HepG2 (cell line): Measurements from ENCODE around the gene KCNK17. TPM values are rescaled to one million over a fixed set of nuclear protein-coding genes. Genes with fewer than 3 reads are reported as not detected.

Source experiments
- DR1 ChIP-seq: sonication (generic); formaldehyde crosslinking; IDR thresholded peaks from 2 replicates; pipeline ENCODE4 v1.8.0; 2021; ENCODE audit warnings: mild to moderate bottlenecking, missing genetic modification reagents, inconsistent platforms
- E2F2 ChIP-seq: sonication (generic); formaldehyde crosslinking; IDR thresholded peaks from 2 replicates; pipeline ENCODE4 v1.4.0; 2020; ENCODE audit warnings: missing genetic modification reagents, borderline replicate concordance
- GABPA ChIP-seq, 2 experiments: IDR thresholded peaks; 2 replicates each; pipeline ENCODE4 v1.6.1; 2011 to 2016; ENCODE audit warnings: low read depth in 2 of 2, low read length in 1 of 2, missing biosample characterization in 1 of 2, missing genetic modification characterization in 1 of 2
- HMGXB3 ChIP-seq: sonication (generic); formaldehyde crosslinking; IDR thresholded peaks from 2 replicates; pipeline ENCODE4 v1.4.0; 2020; ENCODE audit warnings: missing genetic modification reagents, borderline replicate concordance
- MEIS2 ChIP-seq: sonication (generic); formaldehyde crosslinking; IDR thresholded peaks from 2 replicates; pipeline ENCODE4 v1.9.0; 2021; ENCODE audit warnings: mild to moderate bottlenecking, missing genetic modification reagents
- PTBP1 ChIP-seq: fragments of 200-400 bp; formaldehyde crosslinking; IDR thresholded peaks from 2 replicates; pipeline ENCODE4 v1.6.1; 2018; ENCODE audit warnings: low read length, low read depth; ENCODE audit not compliant: poor library complexity, severe bottlenecking
- THAP11 ChIP-seq: IDR thresholded peaks from 2 replicates; pipeline ENCODE4 v1.6.1; 2016; ENCODE audit warnings: missing biosample characterization, missing genetic modification reagents
- TSC22D2 ChIP-seq: sonication (generic); formaldehyde crosslinking; IDR thresholded peaks from 2 replicates; pipeline ENCODE4 v1.5.1; 2020; ENCODE audit warnings: missing genetic modification reagents, mild to moderate bottlenecking, borderline replicate concordance
- ZBTB33 ChIP-seq: sonication (generic); formaldehyde crosslinking; IDR thresholded peaks from 2 replicates; pipeline ENCODE4 v1.4.0; 2020; ENCODE audit warnings: missing genetic modification reagents
- ZBTB37 ChIP-seq: sonication (generic); formaldehyde crosslinking; IDR thresholded peaks from 2 replicates; pipeline ENCODE4 v1.4.0; 2020; ENCODE audit warnings: mild to moderate bottlenecking, missing genetic modification reagents
- ZNF383 ChIP-seq: sonication (generic); formaldehyde crosslinking; IDR thresholded peaks from 2 replicates; pipeline ENCODE4 v1.4.0; 2020; ENCODE audit warnings: missing genetic modification reagents, mild to moderate bottlenecking, borderline replicate concordance
- ZSCAN5A ChIP-seq: sonication (generic); formaldehyde crosslinking; IDR thresholded peaks from 2 replicates; pipeline ENCODE4 v1.8.0; 2022; ENCODE audit warnings: mild to moderate bottlenecking, missing genetic modification reagents, borderline replicate concordance
- polyA plus RNA-seq, 8 experiments: library from polyadenylated mRNA; depleted of rRNA in 3 of 8; stranded (reverse) in 7 of 8; unstranded in 1 of 8; fragments of >200 nt; fragmentation: Illumina TruSeq in 4 of 8; extraction: Trizol in 4 of 8; gene quantifications; 2 replicates each; pipeline versions ENCODE4 v1.2.1 to v1.2.3, GENCODE V29; 2011 to 2016; ENCODE audit warnings: low read depth in 4 of 8, missing spikeins in 1 of 8, mixed read lengths in 1 of 8; ENCODE audit not compliant: insufficient read depth in 1 of 8
- total RNA-seq, 5 experiments: library from RNA; depleted of rRNA; stranded (reverse); fragments of >200 nt; fragmentation: Illumina TruSeq; extraction: Trizol; gene quantifications; 2 replicates each; pipeline ENCODE4 v1.2.3, GENCODE V29; 2016; ENCODE audit warnings: low read depth in 1 of 5

Gene KCNK17
- total and polyA plus RNA-seq, 2 of the 13 experiments (the other 11 are each of a cell fraction or from before 2014, with no cell fraction given): not detected

- TF ChIP-seq ZBTB37 (CRISPR knock-in tag): no peak
- 0 out of 2 replicates have a peak, but pooled peaks have one; percentile 21 for TF ChIP-seq THAP11 (CRISPR knock-in tag)
- no peak for TF ChIP-seq ZSCAN5A (CRISPR knock-in tag)
- TF ChIP-seq DR1 (CRISPR knock-in tag): no peak
- TF ChIP-seq TSC22D2 (CRISPR knock-in tag): no peak
- TF ChIP-seq GABPA (IDR thresholded peaks at IDR 0.05; ENCODE audit: low read depth, low read length): no peak
- TF ChIP-seq GABPA (CRISPR knock-in tag; IDR thresholded peaks at IDR 0.05; ENCODE audit: low read depth): 0 out of 2 replicates have a peak, but pooled peaks have one; percentile 31
- no peak for TF ChIP-seq ZBTB33 (CRISPR knock-in tag)
- no peak for TF ChIP-seq E2F2 (CRISPR knock-in tag)
- TF ChIP-seq ZNF383: no peak
- no peak for TF ChIP-seq PTBP1
- no peak for TF ChIP-seq HMGXB3
- peak; percentile 26; the same call in 1 of the 2 replicates for TF ChIP-seq MEIS2 (CRISPR knock-in tag)
These were observed 11.4 kb downstream of the KCNK17 start (continued) for GRCh38 chr6:39302669-39303424.
